OCI-LY7 (cell line): ENCODE data around the gene GJB3. TPM values are rescaled to one million over a fixed set of nuclear protein-coding genes. Genes with fewer than 3 reads are reported as not detected.

Source experiments
- BruUV-seq: library from RNA; stranded (reverse); fragments of 400-500 nt; replicated peaks from 2 replicates; lab custom pipeline; 2021; lab: Mats Ljungman, UMichigan
- CTCF ChIA-PET: fragments of 300-600 bp; sonication (Branson Sonifier 250); formaldehyde crosslinking; loops from one replicate; lab custom pipeline; 2022; ENCODE audit warnings: antibody characterized with exemption; ENCODE audit not compliant: unreplicated experiment; lab: Charles Lee
- POLR2A ChIA-PET: fragments of 300-600 bp; sonication (Branson Sonifier 250); formaldehyde crosslinking; loops from one replicate; lab custom pipeline; 2022; ENCODE audit warnings: antibody characterized with exemption; lab: Charles Lee
- DNase-seq: peaks from one replicate; pipeline ENCODE4 v3.0.0-alpha.2; 2015; ENCODE audit warnings: low spot score
- H2AFZ ChIP-seq: fragments of 200-600 bp; sonication (generic), shearing (Covaris generic); 2 replicates; pipeline ENCODE4 v1.6.1; 2014; ENCODE audit warnings: mild to moderate bottlenecking, antibody characterized with exemption, low read length, moderate library complexity
- H3K27ac ChIP-seq: fragments of 200-600 bp; sonication (generic); 2 replicates; pipeline ENCODE4 v1.5.1; 2014; ENCODE audit warnings: mixed run types, low read depth, mild to moderate bottlenecking, moderate library complexity, low read length, inconsistent platforms; ENCODE audit not compliant: poor library complexity, severe bottlenecking
- H3K36me3 ChIP-seq: fragments of 200-600 bp; sonication (generic); 2 replicates; pipeline ENCODE4 v1.6.1; 2014; ENCODE audit warnings: mild to moderate bottlenecking, antibody characterized with exemption, low read length, moderate library complexity, mixed read lengths; ENCODE audit not compliant: insufficient read depth
- H3K4me1 ChIP-seq: fragments of 200-600 bp; sonication (generic); 2 replicates; pipeline ENCODE4 v1.5.1; 2014; ENCODE audit warnings: mild to moderate bottlenecking, low read length; ENCODE audit not compliant: insufficient read depth, poor library complexity, severe bottlenecking
- H3K4me2 ChIP-seq: fragments of 200-600 bp; sonication (generic); 2 replicates; pipeline ENCODE4 v1.6.1; 2014; ENCODE audit warnings: mild to moderate bottlenecking, low read length
- H3K4me3 ChIP-seq: fragments of 200-600 bp; sonication (generic); 2 replicates; pipeline ENCODE4 v1.5.1; 2014; ENCODE audit warnings: mild to moderate bottlenecking, low read depth, low read length; ENCODE audit not compliant: poor library complexity, severe bottlenecking
- H3K79me2 ChIP-seq: fragments of 200-600 bp; sonication (generic); 2 replicates; pipeline ENCODE4 v1.6.1; 2016; ENCODE audit warnings: low read depth, mild to moderate bottlenecking, low read length, moderate library complexity, mixed read lengths; ENCODE audit not compliant: insufficient read depth
- H3K9me2 ChIP-seq: fragments of 200-600 bp; sonication (generic); 2 replicates; pipeline ENCODE4 v1.6.1; 2016; ENCODE audit warnings: mild to moderate bottlenecking, low read length, mixed read lengths; ENCODE audit not compliant: insufficient read depth
- H3K9me3 ChIP-seq: fragments of 200-600 bp; sonication (generic); 2 replicates; pipeline ENCODE4 v1.6.1; 2014; ENCODE audit warnings: mild to moderate bottlenecking, mixed run types, low read length, mixed read lengths
- H4K20me1 ChIP-seq: fragments of 200-600 bp; sonication (generic); 2 replicates; pipeline ENCODE4 v1.6.1; 2014; ENCODE audit warnings: mild to moderate bottlenecking, antibody characterized with exemption, low read length, moderate library complexity, mixed read lengths; ENCODE audit not compliant: insufficient read depth
- EZH2phosphoT487 ChIP-seq: fragments of 200-600 bp; sonication (generic); IDR thresholded peaks from 2 replicates; pipeline ENCODE4 v1.6.1; 2018; ENCODE audit warnings: low read depth, borderline replicate concordance, mild to moderate bottlenecking, mixed run types, antibody characterized with exemption, low read length, moderate library complexity, mixed read lengths
- intact Hi-C: fragments of 100-400 bp; cut with micrococcal nuclease; formaldehyde crosslinking; loops from one replicate; pipeline ENCODE4 v1.10.0; 2022; ENCODE audit not compliant: unreplicated experiment
- total RNA-seq, 2 experiments: library from RNA; depleted of rRNA in 1 of 2; stranded (reverse); fragments of >200 nt in 1 of 2; shearing (Covaris generic) in 1 of 2; gene quantifications; 2 replicates each; pipeline ENCODE4 v1.2.3, GENCODE V29; 2014 to 2022
- TF ChIP-seq, protein P1 (sequence below): fragments of 200-600 bp; sonication (generic); conservative IDR thresholded peaks from 2 replicates; pipeline ENCODE4 v1.5.1; 2014; ENCODE audit warnings: mild to moderate bottlenecking, antibody characterized with exemption, low read length, moderate library complexity, mixed read lengths

The GJB3 gene
- total RNA-seq, 2 experiments from 2014 or later = not detected

GRCh38 chr1:34792868-34793727, 12.1 kb downstream of the GJB3 start, which contains the start of gene GJA4:
GJA4 (plus strand) TSS chr1:34792999; CDS start chr1:34794214, 1,215 bp downstream.
- no peak for TF ChIP-seq EZH2phosphoT487
- TF ChIP-seq, protein P1, sequence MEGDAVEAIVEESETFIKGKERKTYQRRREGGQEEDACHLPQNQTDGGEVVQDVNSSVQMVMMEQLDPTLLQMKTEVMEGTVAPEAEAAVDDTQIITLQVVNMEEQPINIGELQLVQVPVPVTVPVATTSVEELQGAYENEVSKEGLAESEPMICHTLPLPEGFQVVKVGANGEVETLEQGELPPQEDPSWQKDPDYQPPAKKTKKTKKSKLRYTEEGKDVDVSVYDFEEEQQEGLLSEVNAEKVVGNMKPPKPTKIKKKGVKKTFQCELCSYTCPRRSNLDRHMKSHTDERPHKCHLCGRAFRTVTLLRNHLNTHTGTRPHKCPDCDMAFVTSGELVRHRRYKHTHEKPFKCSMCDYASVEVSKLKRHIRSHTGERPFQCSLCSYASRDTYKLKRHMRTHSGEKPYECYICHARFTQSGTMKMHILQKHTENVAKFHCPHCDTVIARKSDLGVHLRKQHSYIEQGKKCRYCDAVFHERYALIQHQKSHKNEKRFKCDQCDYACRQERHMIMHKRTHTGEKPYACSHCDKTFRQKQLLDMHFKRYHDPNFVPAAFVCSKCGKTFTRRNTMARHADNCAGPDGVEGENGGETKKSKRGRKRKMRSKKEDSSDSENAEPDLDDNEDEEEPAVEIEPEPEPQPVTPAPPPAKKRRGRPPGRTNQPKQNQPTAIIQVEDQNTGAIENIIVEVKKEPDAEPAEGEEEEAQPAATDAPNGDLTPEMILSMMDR = no peak
- DNase-seq = no peak
- Histone ChIP-seq H3K36me3 (no peaks in the 10 kb centered on the region), H3K9me3 (no peaks in the 10 kb centered on the region), H3K4me2 (no peak within 1 kb of the TSS), H3K4me1 (no peaks in the 10 kb centered on the region), H3K27ac (no peak within 1 kb of the TSS), H3K4me3 (no peak within 1 kb of the TSS), H3K79me2 (no peaks in the 10 kb centered on the region), H3K9me2 (no peaks in the 10 kb centered on the region), H4K20me1 (no peaks in the 10 kb centered on the region), H2AFZ (no peak within 1 kb of the TSS)
- ChIA-PET CTCF (no interaction called here), POLR2A (interaction anchor here (0.6 kb wide), 1 partner anchor 274 kb away, joined by 3 read pairs; no protein-coding TSS in a partner anchor)
- intact Hi-C loops = no loop called here
- BruUV-seq = no TSS peak

- no peak for DNase-seq
- BruUV-seq = no TSS peak
- Histone ChIP-seq H3K4me3 (no peak overlapping the region), H4K20me1 (no peaks in the 10 kb centered on the region), H3K4me1 (no peaks in the 10 kb centered on the region), H3K36me3 (no peaks in the 10 kb centered on the region), H3K9me2 (no peaks in the 10 kb centered on the region), H3K79me2 (no peaks in the 10 kb centered on the region), H3K27ac (no peak overlapping the region), H2AFZ (no peak overlapping the region), H3K4me2 (no peak overlapping the region), H3K9me3 (no peaks in the 10 kb centered on the region)
- CTCF ChIA-PET = no interaction called here
- intact Hi-C loops = no loop called here
- TF ChIP-seq EZH2phosphoT487 = no peak
- TF ChIP-seq, protein P1 = no peak
- POLR2A ChIA-PET = no interaction called here
Measured at GRCh38 chr1:34794001-34794789, 13.2 kb downstream of the GJB3 start.
